GM13976 (cell line): ENCODE results near the gene MTCH1.

Source experiments
- DNase-seq: peaks from one replicate; pipeline ENCODE4 v3.0.0; 2012; ENCODE audit warnings: low spot score
- in situ Hi-C: fragments of 300-500 bp; cut with MboI; formaldehyde crosslinking; loops from one replicate; pipeline ENCODE4 v1.12.0; 2022; ENCODE audit warnings: low sequenced_read_pairs, mixed read lengths, inconsistent platforms; ENCODE audit not compliant: unreplicated experiment
- TF ChIP-seq, protein P1 (sequence below): IDR thresholded peaks from 2 replicates; pipeline ENCODE4 v1.5.1; 2012; ENCODE audit warnings: borderline replicate concordance, mild to moderate bottlenecking; ENCODE audit not compliant: insufficient read depth; ENCODE audit errors: extremely low read depth, missing control alignments, control extremely low read depth

Gene MTCH1

DNA sequence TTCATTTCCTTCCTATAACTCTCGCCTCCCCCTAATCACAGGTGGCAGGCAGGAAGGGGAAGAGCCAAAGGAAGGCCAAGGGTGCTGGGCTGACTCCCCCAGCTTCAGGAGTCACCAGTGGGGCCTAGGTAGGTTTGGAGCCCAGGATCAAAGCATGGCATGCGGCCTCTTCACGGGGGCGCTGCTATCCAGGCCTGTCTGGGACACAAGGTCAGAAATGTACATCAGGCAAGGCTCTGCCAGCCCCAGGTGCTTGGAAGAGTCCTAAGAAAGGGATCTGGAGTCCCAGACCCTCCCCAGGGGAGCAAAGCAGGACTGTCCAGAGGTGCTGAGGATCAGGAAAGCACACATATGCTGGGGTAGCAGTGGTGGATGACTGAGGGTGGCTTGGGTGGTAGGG lies 21.1 kb downstream of the MTCH1 start:
- DNase-seq = no peak
- TF ChIP-seq, protein P1, sequence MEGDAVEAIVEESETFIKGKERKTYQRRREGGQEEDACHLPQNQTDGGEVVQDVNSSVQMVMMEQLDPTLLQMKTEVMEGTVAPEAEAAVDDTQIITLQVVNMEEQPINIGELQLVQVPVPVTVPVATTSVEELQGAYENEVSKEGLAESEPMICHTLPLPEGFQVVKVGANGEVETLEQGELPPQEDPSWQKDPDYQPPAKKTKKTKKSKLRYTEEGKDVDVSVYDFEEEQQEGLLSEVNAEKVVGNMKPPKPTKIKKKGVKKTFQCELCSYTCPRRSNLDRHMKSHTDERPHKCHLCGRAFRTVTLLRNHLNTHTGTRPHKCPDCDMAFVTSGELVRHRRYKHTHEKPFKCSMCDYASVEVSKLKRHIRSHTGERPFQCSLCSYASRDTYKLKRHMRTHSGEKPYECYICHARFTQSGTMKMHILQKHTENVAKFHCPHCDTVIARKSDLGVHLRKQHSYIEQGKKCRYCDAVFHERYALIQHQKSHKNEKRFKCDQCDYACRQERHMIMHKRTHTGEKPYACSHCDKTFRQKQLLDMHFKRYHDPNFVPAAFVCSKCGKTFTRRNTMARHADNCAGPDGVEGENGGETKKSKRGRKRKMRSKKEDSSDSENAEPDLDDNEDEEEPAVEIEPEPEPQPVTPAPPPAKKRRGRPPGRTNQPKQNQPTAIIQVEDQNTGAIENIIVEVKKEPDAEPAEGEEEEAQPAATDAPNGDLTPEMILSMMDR = no peak
- in situ Hi-C loops = no loop called here

GRCh38 chr6:36964349-36964748 lies 21.6 kb downstream of the MTCH1 start:
- no peak for DNase-seq
- TF ChIP-seq, protein P1 = no peak
- in situ Hi-C loops = no loop called here

- in situ Hi-C loops = no loop called here
- TF ChIP-seq, protein P1 = no peak
- peak; percentile 71 for DNase-seq
These were observed 22.3 kb downstream of the MTCH1 start for GRCh38 chr6:36963451-36964290.

DNA sequence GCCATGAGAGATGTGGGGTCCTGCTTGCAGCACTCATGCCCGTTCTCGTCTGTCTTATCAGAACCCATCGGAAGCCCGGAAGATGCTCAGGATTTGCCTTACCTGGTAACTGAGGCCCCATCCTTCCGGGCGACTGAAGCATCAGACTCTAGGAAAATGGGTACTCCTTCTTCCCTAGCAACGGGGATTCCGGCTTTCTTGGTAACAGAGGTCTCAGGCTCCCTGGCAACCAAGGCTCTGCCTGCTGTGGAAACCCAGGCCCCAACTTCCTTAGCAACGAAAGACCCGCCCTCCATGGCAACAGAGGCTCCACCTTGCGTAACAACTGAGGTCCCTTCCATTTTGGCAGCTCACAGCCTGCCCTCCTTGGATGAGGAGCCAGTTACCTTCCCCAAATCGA lies 23.1 kb downstream of the MTCH1 start:
- DNase-seq = peak; percentile 91
- in situ Hi-C loops = no loop called here
- TF ChIP-seq, protein P1 = no peak

DNA sequence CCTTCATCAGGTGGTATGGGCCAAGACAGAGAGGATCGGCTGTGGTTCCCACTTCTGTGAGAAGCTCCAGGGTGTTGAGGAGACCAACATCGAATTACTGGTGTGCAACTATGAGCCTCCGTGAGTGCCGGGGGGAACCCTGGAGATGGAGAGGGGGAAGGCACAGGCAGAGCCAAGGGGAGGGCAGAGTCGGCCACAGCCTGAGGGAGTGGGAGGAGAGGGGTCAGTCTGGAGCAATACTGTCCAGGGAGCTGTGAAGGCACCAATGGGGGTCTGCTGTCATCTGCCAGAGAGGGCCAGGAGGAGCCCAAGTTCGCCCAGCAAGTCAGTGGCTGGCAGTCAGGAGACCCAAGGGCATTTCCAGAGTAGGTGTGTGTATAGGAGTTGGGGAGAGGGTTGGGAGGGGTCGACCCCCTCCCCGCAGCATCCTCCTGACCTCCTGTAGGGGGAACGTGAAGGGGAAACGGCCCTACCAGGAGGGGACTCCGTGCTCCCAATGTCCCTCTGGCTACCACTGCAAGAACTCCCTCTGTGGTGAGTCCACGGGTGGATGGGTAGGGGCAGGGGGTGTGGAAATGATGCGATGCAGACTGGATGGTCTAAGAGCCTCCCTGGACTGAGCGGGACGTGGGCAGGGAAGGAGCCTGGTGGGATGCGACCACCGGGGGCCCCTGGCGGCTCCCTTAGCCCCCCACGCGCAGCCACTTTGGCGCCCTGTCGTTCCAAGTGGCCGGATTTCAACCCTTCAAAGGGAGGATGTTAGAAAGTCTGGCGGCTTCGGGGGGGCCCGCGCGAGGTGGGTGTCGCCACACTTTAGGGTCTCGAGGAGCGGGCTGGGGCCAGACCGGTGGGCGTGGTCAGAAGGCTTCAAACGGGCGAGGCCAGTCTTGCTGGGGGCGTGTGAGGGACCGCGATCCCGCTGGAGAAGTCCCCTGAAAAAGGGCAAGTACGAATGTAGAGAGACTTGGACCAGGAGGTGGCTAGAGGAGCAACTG lies 24.3 kb downstream of the MTCH1 start:
- in situ Hi-C loops = no loop called here
- TF ChIP-seq, protein P1 = no peak
- DNase-seq = no peak

- TF ChIP-seq, protein P1 = no peak
- DNase-seq = no peak
- in situ Hi-C loops = no loop called here
These were observed 26.3 kb downstream of the MTCH1 start for GRCh38 chr6:36959555-36960250.
